K562 (cell line): ENCODE data around the gene LCA5L. TPM values are rescaled to one million over a fixed set of nuclear protein-coding genes. Genes with fewer than 3 reads are reported as not detected.

Experiments
- ATAC-seq: fragments of 200-7000 bp; cut with Tn5 transposase; 3 replicates; pipeline ENCODE4 v1.9.1; 2020; ENCODE audit warnings: moderate library complexity
- BruUV-seq: library from RNA; stranded (reverse); fragments of 400-500 nt; replicated peaks from 2 replicates; lab custom pipeline; 2021; lab: Mats Ljungman, UMichigan
- CTCF ChIA-PET: fragments of 300-600 bp; formaldehyde crosslinking; extraction: SDS; loops from one replicate; lab custom pipeline; 2021; ENCODE audit warnings: low intra/inter-chr PET ratio; lab: Yijun Ruan, JAX
- POLR2A ChIA-PET: fragments of 300-600, 350-650 bp; sonication (Branson Sonifier 250); formaldehyde crosslinking; extraction: SDS; loops from one replicate; lab custom pipeline; 2021; ENCODE audit warnings: antibody characterized with exemption, inconsistent platforms; lab: Yijun Ruan, JAX
- DNase-seq, 4 experiments: peaks; one replicate each; pipeline versions ENCODE4 v3.0.0 to v3.0.0-alpha.2; 2011 to 2018; ENCODE audit warnings: low spot score in 3 of 4, mixed read lengths in 3 of 4; ENCODE audit errors: extremely low read depth in 1 of 4
- FAIRE-seq: peaks from 2 replicates; lab custom pipeline; 2011; peaks lifted over from hg19 to GRCh38; lab: Jason Lieb, UNC
- H2AFZ ChIP-seq: 2 replicates; pipeline ENCODE4 v1.6.0; 2011; ENCODE audit warnings: low read depth, low read length, control low read depth, inconsistent platforms
- H3K27ac ChIP-seq: fragments of 200-600 bp; 3 replicates; pipeline ENCODE4 v1.8.0; 2011; ENCODE audit warnings: low read depth, mild to moderate bottlenecking, control low read depth, inconsistent platforms, low read length, moderate library complexity, mixed read lengths; ENCODE audit errors: extremely low read depth
- H3K27me3 ChIP-seq, 2 experiments: fragments of 300-600 bp in 1 of 2; 2 replicates in 1 of 2; 3 replicates in 1 of 2; pipeline versions ENCODE4 v1.6.0 to v1.8.0; 2011; ENCODE audit warnings: inconsistent platforms in 2 of 2, low read length in 2 of 2, mild to moderate bottlenecking in 1 of 2, mixed read lengths in 1 of 2, moderate library complexity in 1 of 2; ENCODE audit not compliant: control insufficient read depth in 2 of 2, insufficient read depth in 2 of 2
- H3K36me3 ChIP-seq: fragments of 300-600 bp; 3 replicates; pipeline ENCODE4 v1.8.0; 2011; ENCODE audit warnings: mild to moderate bottlenecking, low read length, inconsistent platforms; ENCODE audit not compliant: control insufficient read depth, insufficient read depth
- H3K4me1 ChIP-seq, 2 experiments: fragments of 200-600 bp in 1 of 2; replicated peaks in 1 of 2; 2 replicates in 1 of 2; 3 replicates in 1 of 2; pipeline versions ENCODE4 v1.5.1 to v1.8.0; 2011; ENCODE audit warnings: inconsistent platforms in 2 of 2, low read length in 2 of 2, mild to moderate bottlenecking in 1 of 2, mixed read lengths in 1 of 2, moderate library complexity in 1 of 2; ENCODE audit not compliant: control insufficient read depth in 2 of 2, insufficient read depth in 2 of 2
- H3K4me2 ChIP-seq: 2 replicates; pipeline ENCODE4 v1.6.1; 2011; ENCODE audit warnings: low read length, control low read depth, inconsistent platforms, mixed read lengths; ENCODE audit not compliant: insufficient read depth
- H3K4me3 ChIP-seq: fragments of 200-600 bp; sonication (generic), shearing (Covaris generic); 2 replicates; pipeline ENCODE4 v1.5.1; 2016; ENCODE audit warnings: control low read depth, inconsistent platforms
- H3K79me2 ChIP-seq: fragments of 200-600 bp; 3 replicates; pipeline ENCODE4 v1.8.0; 2011; ENCODE audit warnings: low read length, inconsistent platforms; ENCODE audit not compliant: control insufficient read depth, insufficient read depth
- H3K9ac ChIP-seq, 2 experiments: 2 replicates each; pipeline versions ENCODE4 v1.6.0 to v1.6.1; 2011; ENCODE audit warnings: low read depth in 2 of 2, low read length in 2 of 2, control low read depth in 1 of 2, inconsistent platforms in 1 of 2, mild to moderate bottlenecking in 1 of 2, mixed read lengths in 1 of 2; ENCODE audit not compliant: insufficient read depth in 1 of 2
- H3K9me1 ChIP-seq: one replicate; pipeline ENCODE4 v1.6.0; 2011; ENCODE audit warnings: inconsistent platforms, mild to moderate bottlenecking, low read length, moderate library complexity; ENCODE audit not compliant: control insufficient read depth, insufficient read depth
- H3K9me3 ChIP-seq: replicated peaks from 2 replicates; pipeline ENCODE4 v1.5.1; 2011; ENCODE audit warnings: low read depth, low read length, inconsistent platforms; ENCODE audit not compliant: control insufficient read depth, insufficient read depth
- H4K20me1 ChIP-seq: replicated peaks from 2 replicates; pipeline ENCODE4 v1.6.1; 2011; ENCODE audit warnings: low read length, inconsistent platforms, mixed read lengths; ENCODE audit not compliant: control insufficient read depth, insufficient read depth
- HMGXB4 ChIP-seq: sonication (generic); formaldehyde crosslinking; IDR thresholded peaks from 2 replicates; pipeline ENCODE4 v1.8.1; 2023; ENCODE audit warnings: mild to moderate bottlenecking, missing genetic modification reagents
- MEIS2 ChIP-seq: fragments of 450-650 bp; IDR thresholded peaks from 2 replicates; pipeline ENCODE4 v1.6.1; 2014; ENCODE audit warnings: mild to moderate bottlenecking; ENCODE audit not compliant: partially characterized antibody
- RUNX1 ChIP-seq: sonication (generic); IDR thresholded peaks from 2 replicates; pipeline ENCODE4 v1.6.1; 2016; ENCODE audit warnings: antibody characterized with exemption, low read depth
- YBX1 ChIP-seq: fragments of 450-650 bp; IDR thresholded peaks from 2 replicates; pipeline ENCODE4 v1.7.1; 2016; ENCODE audit warnings: mild to moderate bottlenecking
- ZFP91 ChIP-seq: sonication (generic); formaldehyde crosslinking; IDR thresholded peaks from 2 replicates; pipeline ENCODE4 v1.8.0; 2022; ENCODE audit warnings: mild to moderate bottlenecking, missing genetic modification reagents
- ZNF324 ChIP-seq: fragments of 250-450 bp; sonication (Bioruptor Pico); IDR thresholded peaks from 2 replicates; pipeline ENCODE4 v1.4.0; 2020; ENCODE audit warnings: mild to moderate bottlenecking
- ZNF512 ChIP-seq: IDR thresholded peaks from 2 replicates; pipeline ENCODE4 v1.6.1; 2016; ENCODE audit warnings: missing genetic modification characterization, missing compliant biosample characterization
- WGBS: fragments of 100-300 bp; shearing (Covaris generic); methylation state at CpG from one replicate; pipeline ENCODE4 v1.1.6; 2016; ENCODE audit warnings: low coverage, mixed read lengths; ENCODE audit not compliant: insufficient coverage; ENCODE audit errors: missing lambda C conversion rate; 5-methylcytosine and 5-hydroxymethylcytosine counted together
- in situ Hi-C: fragments of 300-500 bp; cut with MboI; formaldehyde crosslinking; loops from 4 replicates; pipeline ENCODE4 v1.15.0; 2018; ENCODE audit warnings: inconsistent platforms, mixed read lengths
- intact Hi-C: fragments of 100-400 bp; cut with micrococcal nuclease; formaldehyde crosslinking; loops from 2 replicates; pipeline ENCODE4 v1.14.2; 2022
- polyA plus RNA-seq, 8 experiments: library from polyadenylated mRNA; depleted of rRNA in 4 of 8; stranded (reverse) in 5 of 8; unstranded in 3 of 8; fragments of >200 nt; fragmentation: Nextera tagmentation in 2 of 8; fragmentation: Illumina TruSeq in 1 of 8; extraction: Ambion mirVana in 2 of 8; extraction: Trizol in 1 of 8; gene quantifications; 2 replicates each; pipeline versions ENCODE4 v1.2.1 to v1.2.3, GENCODE V29; 2011 to 2014; ENCODE audit warnings: inconsistent platforms in 1 of 8, missing spikeins in 1 of 8
- total RNA-seq, 7 experiments: library from RNA; depleted of rRNA in 6 of 7; stranded (reverse); fragments of >200 nt in 6 of 7; fragmentation: Illumina TruSeq in 2 of 7; extraction: Trizol in 2 of 7; gene quantifications; 2 replicates each; pipeline versions ENCODE4 v1.2.1 to v1.2.3, GENCODE V29; 2011 to 2021; ENCODE audit warnings: low replicate concordance in 1 of 7
- TF ChIP-seq, protein P1 (sequence below): fragments of 450-650 bp; IDR thresholded peaks from 2 replicates; pipeline ENCODE4 v1.6.1; 2016

LCA5L gene
- total and polyA plus RNA-seq, 9 of the 15 experiments (the other 6 are each of a cell fraction or from before 2014, with no cell fraction given): 1.8 to 4.9 (median 3.8) TPM

GRCh38 chr21:39362733-39363132 is 82.8 kb downstream of the LCA5L start:
- H3K4me2 ChIP-seq: no peak overlapping the region; the same call in 1 of the 2 replicates
- WGBS: 59% methylated on average over 3 of the region's 3 CpGs
- no peaks in the 10 kb centered on the region for H3K9me3 ChIP-seq
- POLR2A ChIA-PET: interaction anchor here (0.5 to 2.7 kb wide), 7 partner anchors 9 to 1187 kb away, joined by 3 to 24 read pairs (median 4); partner anchors contain the start of gene HMGN1
- H3K9me1 ChIP-seq: no peaks in the 10 kb centered on the region
- intact Hi-C loops: no loop called here
- DNase-seq (no peak), ATAC-seq (no peak), FAIRE-seq (no peak)
- H3K79me2 ChIP-seq: no peaks in the 10 kb centered on the region
- H3K9ac ChIP-seq: no peak overlapping the region
- no peak for TF ChIP-seq YBX1
- TF ChIP-seq ZFP91: 0 out of 2 replicates have a peak, but pooled peaks have one; percentile 38
- TF ChIP-seq RUNX1: no peak
- TF ChIP-seq, protein P1, sequence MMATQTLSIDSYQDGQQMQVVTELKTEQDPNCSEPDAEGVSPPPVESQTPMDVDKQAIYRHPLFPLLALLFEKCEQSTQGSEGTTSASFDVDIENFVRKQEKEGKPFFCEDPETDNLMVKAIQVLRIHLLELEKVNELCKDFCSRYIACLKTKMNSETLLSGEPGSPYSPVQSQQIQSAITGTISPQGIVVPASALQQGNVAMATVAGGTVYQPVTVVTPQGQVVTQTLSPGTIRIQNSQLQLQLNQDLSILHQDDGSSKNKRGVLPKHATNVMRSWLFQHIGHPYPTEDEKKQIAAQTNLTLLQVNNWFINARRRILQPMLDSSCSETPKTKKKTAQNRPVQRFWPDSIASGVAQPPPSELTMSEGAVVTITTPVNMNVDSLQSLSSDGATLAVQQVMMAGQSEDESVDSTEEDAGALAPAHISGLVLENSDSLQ: peak; percentile 63; the same call in 1 of the 2 replicates
- no peak for TF ChIP-seq ZNF512 (tag)
- TF ChIP-seq HMGXB4: no peak
- TF ChIP-seq ZNF324: no peak
- peak; percentile 71 for TF ChIP-seq MEIS2
- no TSS peak for BruUV-seq
- peaks cover 0 to 20% of the 10 kb centered on the region in 2 experiments; a peak in 3 of 5 replicates for H3K4me1 ChIP-seq
- CTCF ChIA-PET: no interaction called here
- in situ Hi-C loops: no loop called here
- H3K27me3 ChIP-seq: no peaks in the 10 kb centered on the region
- no peaks in the 10 kb centered on the region for H3K36me3 ChIP-seq
- 0 out of 2 replicates have a peak overlapping the region, but pooled peaks have one; percentile 58 for H2AFZ ChIP-seq
- no peaks in the 10 kb centered on the region for H4K20me1 ChIP-seq
- no peak overlapping the region for H3K27ac ChIP-seq
- no peak overlapping the region for H3K4me3 ChIP-seq
